ENCODE data around the gene CDH4. TPM values are rescaled to one million over a fixed set of nuclear protein-coding genes. Genes with fewer than 3 reads are reported as not detected.

The CDH4 gene
- total RNA-seq, 1 experiment from 2014 or later, result 3.8 TPM

GRCh38 chr20:61535091-61535490 lies 283.0 kb downstream of the CDH4 start:
- no peak for DNase-seq (ENCODE audit: low read depth)

GRCh38 chr20:61535536-61535935 lies 283.5 kb downstream of the CDH4 start:
- DNase-seq (ENCODE audit: low read depth), result no peak

GRCh38 chr20:61535956-61536355 lies 283.9 kb downstream of the CDH4 start:
- no peak for DNase-seq (ENCODE audit: low read depth)

- DNase-seq (ENCODE audit: low read depth), result no peak
Measured at GRCh38 chr20:61536671-61537070, 284.6 kb downstream of the CDH4 start.

- DNase-seq (ENCODE audit: low read depth), result no peak
Measured at GRCh38 chr20:61537239-61538182, 285.4 kb downstream of the CDH4 start.

DNA sequence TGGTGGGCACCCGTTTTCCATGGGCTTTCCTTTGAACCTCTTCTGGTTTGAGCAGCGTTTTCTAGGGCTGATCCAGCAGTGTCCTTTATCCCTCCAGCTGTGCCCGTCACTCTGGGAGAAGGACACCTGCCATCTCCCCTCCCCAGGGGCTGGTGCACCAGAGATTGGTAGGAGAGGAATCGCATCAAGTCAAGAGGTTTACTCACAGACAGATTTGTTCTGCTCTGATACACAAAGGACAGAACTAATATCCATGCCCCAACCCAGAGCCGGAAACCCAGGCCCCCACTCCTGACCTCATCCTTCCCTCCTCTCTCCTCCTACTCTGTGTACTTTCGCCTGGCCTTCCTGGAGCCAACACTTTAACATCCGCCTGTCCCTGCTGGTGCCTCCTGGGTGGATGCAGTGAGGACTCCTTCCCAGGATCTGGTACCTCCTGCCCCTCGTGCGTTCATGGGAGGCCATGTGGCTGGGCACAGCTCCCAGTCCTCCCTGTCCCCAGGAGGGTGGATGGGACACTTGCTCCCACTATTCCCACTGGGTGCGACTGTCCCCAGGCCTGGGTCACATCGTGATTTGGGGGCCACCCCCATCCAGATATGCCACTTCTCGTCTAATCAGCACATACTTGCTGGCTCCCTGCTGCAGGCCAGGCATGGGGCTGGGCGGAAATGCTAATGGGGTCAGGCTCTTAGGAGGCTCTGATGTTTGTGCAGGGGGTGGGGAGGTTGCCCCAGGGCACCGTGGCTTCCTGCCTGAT lies 286.3 kb downstream of the CDH4 start:
- DNase-seq (ENCODE audit: low read depth), result no peak

DNA sequence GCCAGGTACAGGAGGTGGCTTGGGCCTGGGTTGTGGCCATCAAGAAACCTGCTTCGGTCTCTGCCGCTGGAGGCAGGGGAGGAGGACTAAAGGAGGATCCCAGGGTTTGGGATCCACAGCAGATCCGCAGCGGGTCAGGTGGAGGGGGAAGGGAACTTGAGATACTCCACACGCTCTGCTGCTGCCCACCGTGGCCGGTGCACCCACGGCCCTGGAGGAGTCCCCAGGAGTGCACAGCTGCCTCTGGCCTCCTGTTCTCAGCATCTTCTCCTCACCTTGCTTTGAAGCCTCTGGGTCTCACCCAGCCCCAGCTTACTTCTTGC lies 286.8 kb downstream of the CDH4 start:
- no peak for DNase-seq (ENCODE audit: low read depth)

DNA sequence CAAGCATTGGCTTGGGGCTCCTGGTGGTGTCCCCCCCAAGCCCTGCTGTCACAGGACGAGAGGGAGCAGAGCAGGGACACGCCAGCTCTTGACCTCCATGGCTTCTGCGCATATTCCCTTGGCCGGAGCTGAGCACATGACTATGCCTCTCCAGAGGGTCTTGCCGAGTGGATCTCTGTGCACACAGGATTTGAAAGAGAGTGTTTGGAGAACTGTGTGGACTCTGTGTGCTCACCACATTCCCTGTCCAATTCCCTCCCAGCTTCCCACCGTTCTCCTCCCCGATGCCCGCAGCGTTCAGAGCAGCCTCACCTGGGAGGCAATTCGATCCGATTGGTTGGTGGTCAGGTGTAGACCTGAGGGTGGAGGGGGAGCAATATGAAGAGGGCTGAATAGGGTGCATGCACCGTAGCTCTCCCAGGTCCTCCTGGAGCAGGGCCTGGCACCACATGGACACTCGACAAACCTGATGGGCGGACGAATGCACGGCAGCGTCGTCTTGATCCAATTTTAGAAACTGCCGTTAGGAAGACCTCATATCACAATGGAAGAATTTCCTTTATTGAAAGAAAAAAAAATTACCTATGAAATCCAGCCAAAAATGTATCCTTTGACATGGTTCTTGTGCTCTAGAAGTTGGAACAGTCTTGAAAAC lies 287.8 kb downstream of the CDH4 start:
- DNase-seq (ENCODE audit: low read depth), result no peak

- no peak for DNase-seq (ENCODE audit: low read depth)
Measured at GRCh38 chr20:61541537-61541936, 289.5 kb downstream of the CDH4 start.

DNA sequence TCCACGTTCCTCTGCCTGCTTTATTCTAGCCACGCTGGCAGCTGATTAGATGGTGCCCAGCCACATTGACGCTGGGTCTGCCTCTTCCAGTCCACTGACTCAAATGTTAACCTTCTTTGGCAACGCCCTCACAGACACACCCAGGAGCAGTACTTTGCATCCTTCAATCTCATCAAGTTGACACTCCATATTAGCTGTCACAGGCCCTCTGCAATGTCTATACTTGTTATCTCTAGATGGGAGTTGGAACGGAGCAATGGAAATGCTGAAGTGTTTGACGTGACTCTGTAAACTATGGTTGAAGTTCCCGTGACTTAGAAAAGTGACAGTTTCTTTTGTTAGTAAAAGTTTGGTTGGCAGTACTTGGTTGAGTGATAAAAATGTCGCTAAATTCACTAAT lies 291.0 kb downstream of the CDH4 start:
- no peak for DNase-seq (ENCODE audit: low read depth)

DNA sequence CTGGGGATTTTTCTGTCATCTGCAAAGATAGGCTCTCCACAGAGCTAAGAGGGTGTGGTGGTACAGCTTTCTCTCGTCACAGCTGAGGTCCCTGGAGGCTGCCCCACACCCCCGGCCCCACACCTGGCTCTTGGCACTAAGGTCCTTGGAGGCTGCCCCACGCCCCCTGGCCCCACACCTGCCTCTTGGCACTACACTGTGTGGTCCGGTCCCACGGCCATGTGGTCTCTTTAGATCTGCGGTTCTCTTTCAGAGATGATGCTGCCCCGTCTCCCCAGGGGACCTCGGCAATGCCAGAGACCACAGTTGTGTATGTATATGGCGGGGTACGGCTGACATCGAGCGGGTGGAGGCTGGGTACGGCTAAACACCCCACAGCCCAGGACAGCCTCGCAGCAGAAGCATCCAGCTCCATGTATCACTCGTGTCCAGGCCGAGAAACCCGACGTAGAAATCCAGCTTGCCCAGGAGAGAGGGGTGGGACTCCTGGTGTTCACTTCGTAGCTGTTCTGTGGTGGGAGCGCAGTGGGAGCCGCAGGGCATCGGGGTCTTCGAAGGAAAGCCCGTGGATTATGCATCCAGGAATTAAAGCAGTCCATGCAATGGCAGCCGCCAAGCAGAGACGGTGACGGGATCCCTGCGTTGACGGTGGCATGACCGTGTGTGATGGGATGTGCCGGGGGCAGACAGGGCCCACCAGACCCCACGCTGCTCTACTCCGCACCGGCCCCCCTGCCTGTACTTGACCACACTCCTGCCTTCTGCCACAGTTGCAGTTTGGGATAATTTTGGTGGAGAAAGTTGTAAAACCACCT lies 292.1 kb downstream of the CDH4 start:
- DNase-seq (ENCODE audit: low read depth), result no peak

DNA sequence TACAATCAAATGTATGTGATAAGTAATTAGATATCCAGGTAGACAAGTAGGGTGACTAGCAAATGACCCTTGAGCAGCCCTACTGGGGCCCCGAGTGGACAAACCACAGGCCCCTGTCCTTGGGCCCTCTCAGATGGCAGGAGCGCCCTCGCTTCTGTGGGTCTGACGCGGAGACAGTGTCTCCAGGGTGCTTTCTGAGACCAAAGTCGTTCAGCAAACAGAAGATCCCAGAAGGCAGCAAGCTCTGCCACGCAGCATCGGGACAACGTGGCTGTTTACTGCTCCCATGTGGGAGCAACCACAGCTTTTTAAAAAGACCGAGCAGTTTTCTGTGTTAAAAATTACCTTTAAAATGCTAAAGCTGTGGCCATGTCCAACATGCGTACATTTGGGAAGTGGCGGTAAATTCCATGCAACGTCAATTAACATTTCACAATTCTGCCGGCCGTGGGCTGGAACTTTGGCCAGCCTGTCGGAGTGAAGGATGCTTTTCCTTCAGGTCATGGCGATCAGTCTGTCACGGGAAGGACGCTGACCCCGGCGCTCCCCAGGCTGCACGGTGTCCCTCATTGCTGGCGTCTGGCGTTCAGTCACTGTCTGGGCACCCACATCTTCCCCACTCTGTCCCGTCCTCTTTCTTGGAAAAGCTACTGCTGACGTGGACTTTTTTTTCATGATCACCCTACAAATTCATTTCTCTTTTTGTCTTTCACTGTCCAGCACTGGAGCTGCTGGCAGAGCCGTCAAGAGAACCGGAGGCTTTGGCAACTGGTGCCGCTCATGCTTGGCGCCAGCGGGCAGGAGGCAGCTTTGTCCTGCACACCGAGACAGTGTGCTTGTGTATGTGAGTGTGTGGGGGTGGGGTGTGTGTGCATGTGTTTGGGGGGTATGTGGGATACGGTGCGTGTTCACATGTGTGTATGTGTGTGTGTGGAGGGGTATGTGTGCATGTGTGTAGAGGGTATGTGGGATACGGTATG lies 293.1 kb downstream of the CDH4 start:
- no peak for DNase-seq (ENCODE audit: low read depth)

- DNase-seq (ENCODE audit: low read depth), result no peak
Measured at GRCh38 chr20:61546641-61547040, 294.6 kb downstream of the CDH4 start.

DNA sequence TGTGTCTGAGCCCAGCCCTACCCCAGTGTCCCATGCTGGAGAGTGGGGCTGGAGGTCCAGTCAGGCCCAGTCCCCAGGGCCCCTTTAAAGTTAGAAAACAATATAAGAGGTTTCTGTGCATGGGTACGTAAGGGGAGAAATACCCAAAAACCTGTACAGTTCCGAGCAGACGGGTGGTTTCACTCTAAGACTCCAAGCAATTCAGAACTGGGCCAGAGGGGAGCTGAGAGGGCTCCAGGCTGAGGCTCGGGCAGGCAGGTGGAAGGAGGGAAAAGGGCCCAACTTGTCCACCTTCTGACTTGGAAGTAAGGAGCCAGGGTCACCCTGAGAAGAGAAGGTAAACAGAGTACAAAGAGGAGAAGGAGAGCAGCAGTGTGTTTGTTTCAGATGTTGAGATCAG lies 296.0 kb downstream of the CDH4 start:
- DNase-seq (ENCODE audit: low read depth), result no peak

DNA sequence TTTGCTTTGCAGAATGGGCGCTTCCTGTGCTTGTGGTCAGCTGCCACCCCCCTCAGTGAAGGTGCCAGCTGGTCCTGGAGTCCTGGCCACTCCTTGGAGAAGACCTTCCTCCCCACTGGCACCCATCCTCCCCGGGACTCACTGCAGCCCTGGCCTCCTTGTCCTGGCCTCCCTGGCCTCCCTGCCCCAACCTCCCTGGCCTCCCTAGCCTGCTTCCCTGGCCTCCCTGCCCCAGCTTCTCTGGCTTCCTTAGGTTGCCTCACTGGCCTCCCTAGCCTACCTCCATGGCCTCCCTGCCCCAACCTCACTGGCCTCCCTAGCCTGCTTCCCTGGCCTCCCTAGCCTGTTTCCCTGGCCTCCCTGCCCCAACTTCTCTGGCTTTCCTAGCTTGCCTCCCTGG lies 297.8 kb downstream of the CDH4 start:
- no peak for DNase-seq (ENCODE audit: low read depth)

- DNase-seq (ENCODE audit: low read depth), result no peak
Measured at GRCh38 chr20:61551401-61551800, 299.3 kb downstream of the CDH4 start.

- no peak for DNase-seq (ENCODE audit: low read depth)
Measured at GRCh38 chr20:61554617-61555016, 302.6 kb downstream of the CDH4 start.

DNA sequence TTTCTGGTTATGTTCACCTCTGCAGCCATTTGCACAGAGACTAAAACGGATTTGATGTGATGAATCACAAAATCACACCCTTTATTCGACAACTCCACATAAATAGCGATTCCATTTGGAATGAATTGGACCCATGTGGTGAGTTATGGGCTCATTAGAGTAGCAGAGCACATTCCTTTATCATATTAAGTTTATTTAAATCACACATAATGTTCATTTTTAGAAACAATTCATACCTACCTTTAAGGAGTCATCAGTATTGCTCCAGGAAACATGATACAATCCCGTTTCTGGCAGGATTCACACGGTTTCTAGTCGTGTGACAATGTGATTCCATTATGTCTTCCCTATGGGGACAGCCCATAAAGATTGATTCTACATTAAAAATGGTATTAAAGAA lies 303.5 kb downstream of the CDH4 start:
- no peak for DNase-seq (ENCODE audit: low read depth)

DNA sequence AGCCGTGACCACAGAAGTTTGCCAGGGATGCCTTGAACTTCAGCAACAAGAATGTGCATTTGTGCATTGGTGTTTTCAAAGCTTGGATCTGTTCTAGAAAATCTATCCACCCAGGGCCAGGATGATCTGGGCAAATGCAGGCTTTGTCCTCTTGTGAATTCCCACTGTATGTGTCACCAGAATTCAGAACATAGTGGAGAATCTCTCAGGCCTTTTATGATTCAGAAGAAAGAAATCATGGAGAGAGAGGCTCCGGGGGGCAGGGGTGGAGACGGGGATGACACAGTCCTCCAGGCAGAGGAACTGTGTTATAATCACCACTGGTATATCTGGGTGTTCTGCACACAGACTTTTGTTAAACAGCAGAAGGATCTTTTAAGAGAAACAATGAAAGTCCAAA lies 304.1 kb downstream of the CDH4 start:
- peak; percentile 86 for DNase-seq (ENCODE audit: low read depth)

- peak; percentile 42 for DNase-seq (ENCODE audit: low read depth)
Measured at GRCh38 chr20:61556673-61557072, 304.6 kb downstream of the CDH4 start.

DNA sequence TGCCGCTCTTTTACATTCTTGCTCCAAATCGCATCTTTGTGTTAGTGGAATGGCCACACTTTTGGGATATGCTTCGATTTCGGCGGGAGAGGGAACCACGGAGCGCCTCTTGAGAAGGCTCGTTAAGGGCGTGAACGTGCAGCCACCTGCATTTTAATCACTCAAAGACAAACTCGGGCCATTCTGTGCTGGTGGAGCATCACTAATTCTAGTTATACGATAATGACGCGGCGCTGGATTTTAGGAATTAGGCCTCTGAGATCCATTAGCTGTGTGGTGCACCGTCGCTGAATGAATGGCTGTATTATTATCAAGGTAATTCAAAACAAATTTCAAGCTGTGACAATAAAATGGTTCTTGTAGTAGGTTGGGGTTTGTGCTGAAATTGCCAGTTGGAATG lies 305.6 kb downstream of the CDH4 start:
- DNase-seq (ENCODE audit: low read depth), result no peak

Data from Daoy (cell line).